GM19463 (cell line): ENCODE measurements around the gene TP53AIP1.

Source experiments
- ATAC-seq: cut with Tn5 transposase; IDR thresholded peaks from one replicate; pipeline ENCODE4 v1.9.1; 2021; ENCODE audit warnings: mild to moderate bottlenecking, moderate library complexity; ENCODE audit not compliant: unreplicated experiment

TP53AIP1 gene

GRCh38 chr11:128892866-128893565 lies 49.7 kb downstream of the TP53AIP1 start:
- no peak for ATAC-seq

- ATAC-seq: no peak
Measured at GRCh38 chr11:128891913-128892398, 50.7 kb downstream of the TP53AIP1 start.

DNA sequence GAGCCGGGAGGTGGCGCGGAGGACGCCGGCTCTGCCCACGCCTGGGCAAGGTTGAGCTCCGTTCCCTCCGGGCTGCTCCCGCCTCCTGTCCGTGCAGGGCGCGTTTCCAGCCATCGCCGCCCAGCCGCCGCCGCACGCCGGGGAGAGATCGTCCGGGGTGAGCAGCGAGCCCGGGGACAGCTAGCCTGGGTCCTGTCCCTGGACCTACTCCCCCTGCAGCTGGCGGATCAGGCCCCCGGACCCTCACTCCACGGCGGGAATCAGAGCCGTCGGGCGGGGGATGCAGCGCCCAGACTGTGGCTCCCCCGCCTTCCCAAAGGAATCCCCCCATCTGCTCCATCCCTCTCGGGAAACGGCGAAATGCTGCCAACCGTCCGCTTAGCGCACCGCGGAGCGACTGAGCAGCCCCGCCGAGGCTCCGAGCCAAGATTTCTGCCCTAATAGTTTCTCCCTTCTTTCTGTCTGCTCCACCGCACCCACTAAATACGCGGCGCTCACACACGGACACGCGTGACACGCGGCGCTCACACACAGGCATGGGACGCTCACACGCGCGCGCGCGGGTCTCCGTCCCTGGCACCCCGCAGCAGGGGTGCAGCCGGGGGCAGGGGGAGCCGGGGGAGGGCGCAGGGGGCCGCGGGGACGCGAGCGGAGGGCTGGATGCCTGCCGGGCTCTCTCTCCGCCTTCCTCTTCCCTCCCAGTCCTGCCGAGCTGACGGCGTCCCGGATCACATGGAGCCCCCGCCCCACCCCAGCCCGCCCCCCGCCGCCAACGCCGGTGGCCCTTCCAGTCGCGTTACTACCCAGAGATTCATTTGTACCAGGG lies 51.9 kb downstream of the TP53AIP1 start, which contains the start of gene KCNJ5:
Gene KCNJ5 (plus strand): TSS at position 814 of the 826 bp plus-strand sequence. CDS start 19,918 bp downstream, outside the sequence.
- no peak for ATAC-seq

DNA sequence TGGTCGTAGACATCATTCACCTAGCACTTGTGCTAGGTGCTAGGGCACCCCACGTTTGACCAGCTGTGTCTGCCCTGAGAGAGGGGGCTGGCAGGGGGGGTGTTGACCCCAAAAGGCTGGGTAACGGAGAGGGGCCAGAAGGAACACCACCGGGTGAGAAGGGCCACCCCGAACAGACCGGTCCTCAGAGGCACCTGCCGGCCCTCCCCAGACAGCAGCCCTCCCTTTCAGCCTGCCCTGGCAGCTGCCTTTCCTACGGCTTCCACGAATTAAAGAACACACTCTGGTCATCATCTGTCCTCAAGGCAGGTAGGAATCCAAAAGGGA lies 52.5 kb downstream of the TP53AIP1 start:
- no peak for ATAC-seq

GRCh38 chr11:128889657-128890213 lies 52.9 kb downstream of the TP53AIP1 start:
- no peak for ATAC-seq

DNA sequence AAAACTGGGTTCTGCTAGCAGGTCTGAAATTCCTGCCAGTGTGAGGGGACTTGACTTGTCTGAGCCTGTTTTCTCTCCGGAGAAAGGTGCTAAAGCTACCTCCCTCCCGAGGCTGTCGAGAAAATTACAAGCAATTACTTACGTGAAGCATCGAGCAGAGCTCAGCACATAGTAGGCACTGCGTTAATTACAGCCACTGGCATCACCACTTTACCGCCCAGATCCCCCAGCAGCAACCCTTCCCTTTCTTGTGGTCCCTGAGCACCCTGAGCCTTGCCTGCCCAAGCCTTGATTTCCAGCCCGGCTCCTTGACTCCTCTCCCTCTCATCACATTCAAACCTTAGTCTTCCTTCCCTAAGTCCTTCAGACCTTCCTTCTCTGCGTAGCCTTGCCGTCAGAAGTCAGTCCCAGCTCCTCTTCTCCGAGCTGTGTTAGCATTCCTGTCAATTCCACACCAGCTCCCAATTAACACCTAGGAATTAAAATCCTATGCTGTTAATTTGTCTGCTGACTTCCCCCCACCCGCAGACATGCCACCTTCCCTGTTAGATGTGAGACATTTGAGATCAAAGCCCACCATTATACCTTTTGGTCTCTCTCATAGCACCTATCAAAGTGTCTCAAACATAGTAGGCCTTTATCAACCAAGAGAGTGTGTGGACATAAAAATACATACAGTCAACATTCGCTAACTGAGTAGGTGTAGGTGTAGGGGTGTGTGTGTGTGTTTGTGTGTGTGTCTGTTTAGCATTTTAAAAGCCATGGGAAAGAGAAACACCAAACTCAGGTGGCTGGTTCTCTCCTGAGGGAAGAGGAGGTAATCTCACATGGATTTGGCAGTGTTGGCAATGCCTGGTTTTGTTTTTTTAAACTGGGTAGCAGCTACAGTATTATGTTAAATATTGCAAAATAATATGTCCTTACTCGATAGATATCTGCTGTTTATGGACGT lies 54.4 kb downstream of the TP53AIP1 start:
- ATAC-seq: no peak

- no peak for ATAC-seq
Measured at GRCh38 chr11:128886406-128887124, 56.1 kb downstream of the TP53AIP1 start.
